HT1080 (cell line): Measurements from ENCODE around the gene POU1F1. TPM values are rescaled to one million over a fixed set of nuclear protein-coding genes. Genes with fewer than 3 reads are reported as not detected.
"Not testable (repeated sequence)": the region's sequence is repeated elsewhere in the genome, so short reads cannot be mapped to it uniquely, and the experiment has no call there.

Source experiments
- DNase-seq: peaks from one replicate; pipeline ENCODE4 v3.0.0-alpha.2; 2015; ENCODE audit warnings: low read depth
- small RNA-seq: library from RNA; depleted of rRNA; stranded (forward); fragments of <200 nt; gene quantifications from one replicate; pipeline ENCODE3, GENCODE V24; 2014
- total RNA-seq: library from RNA; depleted of rRNA; stranded (reverse); fragments of >200 nt; shearing (Covaris generic); gene quantifications from 2 replicates; pipeline ENCODE4 v1.2.3, GENCODE V29; 2014; rRNA removed

The POU1F1 gene
- total RNA-seq, 1 experiment from 2014 or later: not detected

DNA sequence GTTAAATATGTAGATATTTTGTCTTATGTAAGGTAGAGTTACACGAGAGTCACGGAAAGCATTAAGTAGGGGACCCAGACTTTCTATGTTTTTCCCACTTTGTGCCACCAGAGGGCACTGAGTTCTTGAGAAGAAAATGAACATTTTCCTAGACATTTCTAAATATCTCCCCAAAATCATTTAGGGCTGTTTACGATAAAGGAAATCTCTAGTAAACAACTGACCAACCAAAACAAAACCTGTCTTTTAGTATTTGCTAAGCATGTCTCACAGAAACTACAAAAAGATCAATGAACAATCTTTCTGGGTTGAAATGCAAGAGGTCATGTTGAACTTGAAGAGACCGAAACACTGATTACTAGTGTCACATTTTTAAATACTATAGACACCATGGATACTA lies 16.1 kb downstream of the POU1F1 start:
- DNase-seq: peak; percentile 40

DNA sequence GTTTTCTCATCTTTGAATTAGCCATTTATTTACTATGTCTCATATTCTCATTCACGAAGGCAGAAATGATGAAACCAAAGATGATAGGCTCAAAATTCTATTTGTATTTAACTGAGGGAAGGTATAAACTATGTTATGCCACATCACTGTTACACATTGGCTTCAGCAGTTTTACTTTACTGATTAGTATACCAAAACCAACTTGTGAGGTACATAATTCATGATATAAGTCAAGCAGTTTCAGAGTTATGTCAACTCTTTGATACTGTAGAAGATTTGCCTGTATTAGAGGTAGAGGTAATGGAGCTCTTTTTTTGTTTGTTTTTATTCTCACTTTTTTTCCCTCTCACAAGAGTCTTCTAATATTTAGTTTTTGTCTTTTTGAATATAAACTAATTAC lies 26.4 kb downstream of the POU1F1 start:
- no peak for DNase-seq

DNA sequence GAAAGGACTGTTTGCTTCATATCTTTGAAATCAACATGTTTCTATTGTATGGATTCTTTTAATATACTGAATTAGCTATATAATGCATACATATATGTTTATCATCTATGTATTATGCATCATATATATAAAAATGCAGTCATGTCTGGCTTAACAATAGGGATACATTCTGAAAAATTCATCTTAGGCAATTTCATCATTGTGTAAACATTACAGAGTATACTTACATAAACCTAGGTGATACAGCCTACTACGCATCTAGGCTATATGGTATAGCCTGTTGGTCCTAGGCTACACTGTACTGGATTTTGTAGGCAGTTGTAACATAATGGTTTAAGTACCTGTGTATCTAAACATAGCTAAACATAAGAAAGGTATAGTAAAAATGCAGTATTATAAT lies 27.6 kb downstream of the POU1F1 start:
- DNase-seq: no peak

DNA sequence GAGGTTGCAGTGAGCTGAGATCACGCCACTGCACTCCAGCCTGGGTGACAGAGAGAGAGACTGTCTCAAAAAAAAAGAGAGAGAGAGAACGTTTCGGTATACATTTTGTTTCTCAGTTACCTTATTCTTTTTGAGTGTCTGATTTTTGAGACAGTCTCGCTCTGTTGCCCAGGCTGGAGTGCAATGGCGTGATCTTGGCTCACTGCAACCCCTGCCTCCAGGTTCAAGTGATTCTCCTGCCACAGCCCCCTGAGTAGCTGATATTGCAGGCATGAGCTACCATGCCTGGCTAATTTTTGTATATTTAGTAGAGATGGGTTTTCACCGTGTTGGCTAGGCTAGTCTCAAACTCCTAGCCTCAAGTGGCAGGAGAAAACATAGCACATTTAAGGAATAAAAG lies 28.2 kb downstream of the POU1F1 start:
- DNase-seq: not testable (repeated sequence)

DNA sequence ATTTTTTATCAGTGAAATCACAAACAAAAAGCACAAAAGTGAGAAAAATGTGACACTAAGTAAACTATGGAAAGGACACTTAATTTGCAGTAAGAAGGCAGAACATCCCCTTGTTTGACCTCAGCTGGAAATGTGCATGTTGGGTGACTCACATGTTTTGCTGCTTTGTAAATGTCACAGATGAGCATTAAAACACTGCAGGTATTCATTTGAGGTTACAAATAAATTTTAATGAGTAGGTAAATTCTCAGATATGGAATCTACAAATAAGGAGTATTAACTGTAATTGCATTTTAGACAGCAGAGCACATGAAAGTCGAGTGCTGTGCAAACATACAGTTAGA lies 29.0 kb downstream of the POU1F1 start:
- no peak for DNase-seq

DNA sequence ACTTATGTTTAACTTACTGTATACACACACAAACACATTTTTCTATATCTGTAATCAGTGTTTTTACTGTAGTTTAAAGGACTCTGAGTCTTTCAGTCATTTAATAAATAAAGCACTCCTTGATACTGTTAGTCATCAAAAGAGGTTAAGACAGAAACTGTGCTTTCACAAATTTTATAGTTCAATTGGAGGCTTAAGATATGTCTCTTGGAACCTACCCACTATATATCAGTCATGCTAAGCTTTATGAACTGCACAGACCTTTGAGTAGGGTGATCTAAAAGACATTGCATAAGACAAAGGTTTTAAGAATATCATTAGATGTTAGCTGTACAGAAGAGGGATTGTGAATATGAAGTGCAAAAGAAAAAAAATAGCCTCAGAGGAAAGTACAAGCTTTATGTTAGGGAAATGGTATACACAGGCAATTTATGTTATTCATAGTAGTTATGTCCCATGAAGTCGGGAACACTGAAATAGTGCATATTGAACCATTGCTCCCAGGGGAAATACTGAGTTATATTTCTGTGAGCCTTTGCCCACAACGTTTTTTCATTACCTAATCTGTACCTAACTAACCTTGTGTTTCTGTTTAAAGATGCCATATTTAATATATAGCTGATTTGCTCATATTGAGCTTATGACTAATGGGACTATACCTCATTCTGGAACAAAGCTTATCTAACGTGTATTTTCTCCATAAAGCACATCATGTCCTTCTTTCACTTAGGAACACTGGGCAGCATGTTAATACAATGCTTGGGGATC lies 29.5 kb downstream of the POU1F1 start:
- no peak for DNase-seq

DNA sequence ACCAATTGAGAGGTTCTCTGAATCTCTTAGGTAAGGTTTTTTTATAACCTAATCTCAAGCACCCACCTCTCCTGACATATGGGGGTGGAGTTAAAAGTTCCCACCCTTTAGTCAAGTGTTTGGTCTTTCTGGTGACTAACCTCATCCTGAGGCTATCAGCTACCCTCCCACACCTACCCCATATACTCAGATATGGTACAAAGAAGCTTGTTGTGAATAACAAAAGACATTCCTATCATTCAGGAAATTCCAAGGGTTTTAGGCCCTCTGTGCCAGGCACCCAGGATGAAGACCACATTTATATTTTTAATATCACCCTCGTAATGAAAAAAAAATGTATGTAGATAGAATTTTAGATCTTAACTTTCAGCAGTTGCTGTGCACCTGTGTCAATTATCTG lies 40.3 kb downstream of the POU1F1 start:
- DNase-seq: peak; percentile 1

DNA sequence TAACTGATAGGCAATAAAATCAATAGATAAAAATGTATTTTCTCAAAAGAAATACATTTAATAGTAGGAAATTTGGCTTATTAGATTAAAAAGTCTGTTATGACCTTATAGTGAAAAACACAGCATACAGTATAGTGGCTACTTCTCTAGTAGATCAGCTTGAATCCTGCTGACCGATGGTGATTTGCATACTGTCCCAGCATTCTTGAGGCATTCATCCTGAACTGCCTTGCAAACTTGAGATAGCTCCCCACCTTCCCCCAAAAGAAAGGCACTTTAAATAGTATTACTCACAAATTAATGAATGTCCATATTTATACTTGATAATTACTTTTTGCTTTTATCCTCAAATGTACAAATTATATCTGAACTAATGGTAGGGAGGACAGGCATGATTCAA lies 42.6 kb downstream of the POU1F1 start:
- no peak for DNase-seq

DNA sequence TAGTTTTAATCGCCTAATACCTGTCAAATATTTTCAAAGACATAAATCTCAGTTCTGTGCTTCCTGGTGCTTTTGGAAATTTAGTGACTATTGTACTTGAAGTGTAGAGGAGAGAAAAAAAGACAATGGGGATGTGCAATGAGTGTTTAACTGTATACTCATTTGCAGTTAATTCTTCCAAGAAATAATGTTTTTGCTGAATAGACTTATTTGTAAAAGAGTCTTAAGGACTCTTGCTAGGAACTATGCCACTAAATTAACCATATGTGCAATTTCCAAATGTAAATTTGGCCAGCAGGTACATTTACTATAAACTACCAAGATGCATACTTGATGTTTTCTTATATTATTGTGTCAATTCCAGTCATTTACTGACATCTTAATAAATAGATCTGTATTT lies 47.3 kb downstream of the POU1F1 start:
- DNase-seq: no peak

DNA sequence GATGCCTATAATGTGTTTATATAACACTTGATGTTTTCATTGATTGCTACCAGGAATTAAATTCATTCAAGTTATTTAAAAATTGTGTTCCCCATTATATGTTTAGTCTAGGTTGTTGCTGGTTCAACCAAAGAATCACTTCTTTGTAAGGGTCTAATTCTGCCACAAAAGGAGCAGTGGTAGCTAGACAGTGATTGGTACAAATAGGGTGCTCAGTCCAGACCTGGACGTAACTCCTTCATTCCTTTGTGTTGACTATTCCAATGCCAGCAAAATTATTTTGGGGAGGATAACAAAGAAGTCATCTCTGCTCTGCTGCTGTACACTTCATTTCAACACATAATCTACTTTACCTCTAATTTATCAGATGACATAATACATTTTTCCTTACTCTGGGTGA lies 48.1 kb downstream of the POU1F1 start:
- peak; percentile 13 for DNase-seq

DNA sequence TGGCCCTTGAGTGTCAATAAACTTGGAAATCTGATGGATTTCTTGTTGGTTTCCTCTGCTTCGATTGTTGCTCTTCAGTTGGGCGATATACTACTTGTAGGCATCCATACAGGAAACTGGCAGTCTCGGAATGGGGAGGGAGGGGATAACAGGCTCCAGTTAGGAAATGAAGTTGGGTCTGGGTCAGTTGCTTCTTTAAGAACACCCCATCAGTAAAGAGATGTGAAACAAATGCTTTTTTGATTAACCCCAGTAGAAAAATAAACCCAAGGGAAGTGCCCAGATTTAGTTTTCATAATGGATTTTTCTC lies 48.6 kb downstream of the POU1F1 start:
- no peak for DNase-seq

DNA sequence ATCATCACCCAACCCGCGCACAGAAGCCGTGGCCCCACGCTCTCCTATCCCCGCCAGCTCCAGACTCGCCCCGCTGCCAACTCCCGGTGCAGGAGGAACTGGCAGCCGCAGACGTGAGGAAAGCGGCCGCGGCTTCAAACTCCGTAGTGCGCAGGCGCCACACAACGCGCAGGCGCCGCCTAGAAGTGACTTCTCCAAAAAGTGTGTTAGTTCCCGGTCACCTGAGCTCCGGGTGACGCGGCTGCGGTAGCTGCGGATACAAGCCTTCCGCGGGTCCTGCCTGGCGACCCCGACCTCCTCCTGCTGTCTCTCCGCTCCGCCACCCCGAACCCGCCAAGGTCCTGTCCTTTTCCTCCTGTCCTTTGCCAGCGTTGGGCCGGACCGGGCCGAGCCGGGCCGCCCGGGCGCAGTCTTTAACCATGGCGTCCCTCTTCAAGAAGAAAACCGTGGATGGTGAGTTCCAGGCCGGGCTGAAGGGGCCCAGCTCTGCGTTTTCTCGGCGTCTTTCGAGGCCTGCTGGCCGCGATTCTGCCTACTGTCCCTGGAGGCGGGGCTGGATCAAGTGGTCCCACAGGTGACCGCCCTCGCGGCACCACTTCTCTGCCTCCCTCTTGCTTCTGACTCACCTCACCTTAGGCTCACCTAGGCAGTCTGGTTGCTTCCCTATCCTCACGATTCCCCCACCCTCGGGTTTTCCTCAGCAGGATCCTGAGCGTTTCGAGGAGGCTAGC lies 49.1 kb downstream of the POU1F1 start, which contains the start of gene CHMP2B:
TSS of gene CHMP2B (plus strand) at position 206 of the 731 bp plus-strand sequence. CDS start at position 420, 214 bp downstream.
- peak; percentile 91 for DNase-seq

DNA sequence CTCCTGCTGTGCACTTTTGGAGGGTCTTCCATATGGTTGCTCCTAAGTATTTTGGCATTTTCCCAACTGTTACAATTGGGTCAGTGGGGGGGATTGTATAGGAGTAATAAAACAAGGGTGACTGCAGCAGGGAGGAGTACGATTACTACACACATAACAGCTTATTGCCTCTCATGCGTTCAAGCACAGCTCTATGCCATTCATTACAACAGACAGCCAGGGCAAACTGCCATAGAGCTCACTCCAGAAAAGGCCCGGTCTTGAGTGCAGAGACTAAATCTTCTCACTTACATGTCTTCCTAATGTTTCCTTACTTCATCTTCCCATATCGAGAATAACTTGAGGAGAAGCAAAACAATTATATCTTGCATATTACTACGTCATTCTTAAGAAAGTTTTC lies 50.7 kb downstream of the POU1F1 start:
- no peak for DNase-seq

DNA sequence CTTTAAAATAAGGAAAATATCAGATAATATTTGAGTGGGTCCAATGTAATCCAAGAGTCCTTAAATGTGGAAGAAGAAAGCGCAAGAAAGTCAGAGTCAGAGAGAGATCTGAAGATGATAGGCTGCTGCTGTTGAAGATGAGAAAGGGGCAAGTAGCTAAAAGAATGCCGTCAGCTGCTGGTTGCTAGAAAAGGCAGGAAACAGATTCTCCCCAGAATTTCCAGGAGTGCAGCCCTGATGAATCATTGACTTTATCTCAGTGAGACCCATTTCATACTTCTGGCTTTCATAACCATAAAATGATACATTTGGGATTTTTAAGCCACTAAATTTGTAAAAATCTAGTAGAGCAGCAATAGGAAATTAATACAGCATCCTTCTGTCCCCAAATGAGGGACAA lies 56.8 kb downstream of the POU1F1 start:
- DNase-seq: no peak

DNA sequence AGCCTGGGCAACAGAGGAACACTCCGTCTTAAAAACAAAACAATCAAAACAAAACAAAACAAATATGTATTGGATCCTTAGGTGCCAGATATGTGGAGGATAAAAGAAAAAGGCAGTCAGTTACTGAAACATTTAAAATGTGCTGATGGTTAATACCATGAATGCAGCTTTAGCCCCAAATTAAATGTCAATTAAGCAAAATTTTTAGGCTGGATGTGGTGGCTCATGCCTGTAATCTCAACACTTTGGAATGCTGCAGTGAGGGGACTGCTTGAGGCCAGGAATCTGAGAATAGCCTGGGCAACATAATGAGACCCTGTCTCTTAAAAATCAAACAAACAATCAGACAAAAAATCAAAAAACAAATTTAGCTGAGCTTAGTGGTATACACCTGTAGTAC lies 57.8 kb downstream of the POU1F1 start:
- DNase-seq: no peak

Small RNAs within 50 kb of the gene (small RNA-seq; reads per million reads assigned to genes)
- not detected for gene MIR4795

Other genes with a start within 250 kb of the POU1F1 start
- 13.1 and 20.4 TPM in 2 replicates for gene CHMP2B, start 49.3 kb downstream of the POU1F1 start, total RNA-seq